Fibroblast of skin of right biceps (primary cell): ENCODE data around the gene BMAL1.

Experiments used
- DNase-seq: peaks from one replicate; pipeline ENCODE4 v3.0.0-alpha.2; 2013

BMAL1 gene

DNA sequence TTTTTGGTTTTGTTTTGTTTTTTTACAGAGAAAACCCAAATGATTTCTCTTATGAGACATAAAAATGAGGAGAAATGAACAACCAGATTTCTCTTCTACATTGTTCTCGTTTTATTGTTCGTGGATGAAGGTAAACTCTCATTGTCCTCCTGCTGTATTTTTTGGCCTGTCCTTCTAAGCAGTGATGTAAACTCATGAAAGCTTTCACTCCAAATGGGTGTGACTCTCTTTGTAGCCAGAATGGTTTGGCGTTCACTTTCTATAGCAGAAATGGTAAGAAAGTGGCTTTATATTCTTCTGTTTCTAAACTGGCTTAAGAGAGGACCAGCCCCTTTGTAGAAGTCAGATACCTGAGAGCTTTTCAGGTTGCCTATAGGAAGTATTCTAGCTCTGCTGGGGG, 15.5 kb upstream of the BMAL1 start:
- no peak for DNase-seq

DNA sequence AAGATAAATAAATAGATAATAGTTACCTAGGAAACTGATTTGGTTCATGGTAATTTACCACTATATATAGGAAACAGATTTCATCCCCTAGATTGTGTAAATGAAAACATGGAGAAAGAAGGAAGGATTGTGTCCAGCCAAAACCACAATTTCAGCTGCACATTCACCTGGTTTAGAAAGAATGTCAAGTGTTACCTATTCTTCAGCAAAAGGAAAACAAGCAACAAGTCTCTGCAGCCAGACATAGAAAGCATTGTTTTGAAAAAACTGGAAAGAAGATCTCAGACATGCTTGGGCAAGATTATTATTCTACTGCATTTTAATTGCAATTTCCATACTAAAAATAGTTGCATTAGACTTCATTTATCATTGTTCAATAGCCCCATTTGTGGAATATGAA, 8.8 kb upstream of the BMAL1 start:
- DNase-seq = no peak

DNA sequence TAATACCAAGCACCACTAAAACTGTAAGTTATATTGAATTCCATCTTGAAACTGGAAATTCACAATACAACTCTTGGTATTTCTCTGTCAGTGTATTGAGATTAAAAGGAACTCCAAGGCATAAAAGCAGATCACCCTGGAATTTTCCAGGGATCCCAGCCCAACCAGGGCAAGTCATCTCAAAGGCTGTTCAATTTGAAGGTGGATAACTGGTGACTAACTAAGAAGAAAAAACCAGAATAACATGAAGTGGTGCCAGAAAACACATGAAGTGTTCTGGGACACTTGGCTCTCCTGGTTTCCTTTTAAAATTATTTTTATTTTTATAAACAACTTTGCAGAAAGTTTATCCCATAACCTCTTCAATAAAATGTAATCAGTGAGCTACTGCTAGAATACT, 7.8 kb upstream of the BMAL1 start:
- peak; percentile 48 for DNase-seq

DNA sequence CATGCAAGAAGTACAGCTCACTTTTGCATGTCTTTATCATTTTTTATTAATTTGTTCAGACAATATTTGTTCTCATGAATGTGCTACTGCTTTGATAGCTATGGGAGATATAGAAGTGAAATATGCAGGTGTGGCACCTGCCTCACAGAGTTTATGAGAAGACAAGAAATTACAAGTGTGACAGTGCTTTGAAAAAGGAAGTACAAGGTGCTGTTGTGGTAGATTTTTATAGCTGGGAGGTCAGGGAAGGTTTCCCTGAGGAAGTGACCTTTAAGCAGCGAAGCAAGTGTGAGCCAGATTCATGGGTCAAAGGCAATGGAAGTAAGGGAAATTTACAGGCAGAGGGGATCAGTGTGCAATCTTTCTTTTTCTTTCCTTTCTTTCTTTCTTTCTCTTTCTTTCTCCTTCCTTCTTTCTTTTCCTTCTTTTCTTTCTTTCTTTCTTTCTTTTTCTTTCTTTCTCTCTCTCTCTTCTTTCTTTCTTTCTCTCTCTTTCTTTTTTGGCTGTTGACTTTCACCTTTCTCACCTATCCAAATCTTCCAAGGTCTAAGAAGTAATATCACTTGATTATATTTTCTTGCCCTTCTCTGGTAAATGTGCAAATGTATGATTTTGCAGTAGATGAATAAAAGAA, 6.4 kb upstream of the BMAL1 start:
- DNase-seq = no peak

DNA sequence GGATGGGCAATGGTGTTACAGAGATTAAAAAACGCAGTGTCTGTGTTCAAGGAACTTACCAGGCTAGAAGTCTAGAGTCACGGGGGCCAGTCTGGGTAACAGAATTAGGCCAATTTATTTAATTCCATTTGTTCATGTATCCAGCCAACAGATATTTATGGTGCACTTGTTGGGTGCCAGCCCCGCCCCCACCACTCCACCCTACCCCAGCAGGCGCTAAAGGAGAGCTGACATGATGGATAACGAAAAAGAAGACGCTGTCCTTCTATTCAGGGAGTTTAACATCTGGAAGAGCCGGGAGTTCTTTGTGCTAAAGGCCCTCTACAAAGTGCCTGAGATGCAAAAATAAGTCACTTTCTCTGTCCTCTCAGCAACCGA, 1.1 kb upstream of the BMAL1 start:
- DNase-seq = no peak

DNA sequence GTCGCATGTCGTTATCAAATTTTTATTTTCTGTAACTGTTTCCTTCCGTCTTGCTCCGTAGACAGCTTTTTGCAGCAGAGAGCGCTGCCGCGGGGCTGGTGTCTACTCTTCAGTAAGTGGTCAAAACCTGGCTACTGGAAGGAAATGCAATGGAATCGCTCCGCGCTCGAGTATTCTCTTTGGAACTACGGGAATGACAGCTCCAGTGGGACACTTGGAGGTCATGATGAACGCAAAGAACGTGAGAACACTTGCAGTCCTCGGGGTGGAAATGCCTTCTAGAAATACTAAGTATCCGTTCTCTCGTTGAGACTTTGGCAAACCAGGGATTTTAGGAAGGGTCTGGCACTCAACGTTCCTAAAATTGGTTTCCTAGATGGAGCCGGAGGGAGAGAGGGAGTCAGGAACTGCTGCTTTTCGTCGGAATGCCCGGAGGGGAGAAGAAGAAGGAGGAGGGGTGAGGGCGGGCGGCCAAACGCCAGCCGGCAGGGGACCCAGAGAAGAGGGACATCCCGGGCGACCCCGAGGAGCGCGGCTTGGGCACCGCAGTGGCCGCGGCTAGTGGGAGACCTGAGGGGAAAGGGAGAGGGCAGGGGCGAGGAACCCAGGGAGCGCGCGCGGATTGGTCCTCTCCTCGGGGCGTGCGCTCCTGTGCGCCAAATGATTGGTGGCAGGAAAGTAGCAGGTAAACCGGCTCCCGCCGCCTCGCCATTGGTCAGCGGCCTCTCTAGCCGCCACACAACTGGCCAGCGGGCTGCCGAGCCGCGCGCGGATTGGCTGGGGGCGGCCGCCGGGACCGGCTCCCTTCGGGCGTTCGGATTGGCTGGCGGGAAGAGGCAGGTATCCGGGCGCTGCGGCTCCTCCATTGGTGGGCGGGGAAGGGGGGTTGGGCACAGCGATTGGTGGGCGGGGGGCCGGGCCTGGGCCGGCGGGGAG, 490 bp upstream of the BMAL1 start:
- peak; percentile 99 for DNase-seq

DNA sequence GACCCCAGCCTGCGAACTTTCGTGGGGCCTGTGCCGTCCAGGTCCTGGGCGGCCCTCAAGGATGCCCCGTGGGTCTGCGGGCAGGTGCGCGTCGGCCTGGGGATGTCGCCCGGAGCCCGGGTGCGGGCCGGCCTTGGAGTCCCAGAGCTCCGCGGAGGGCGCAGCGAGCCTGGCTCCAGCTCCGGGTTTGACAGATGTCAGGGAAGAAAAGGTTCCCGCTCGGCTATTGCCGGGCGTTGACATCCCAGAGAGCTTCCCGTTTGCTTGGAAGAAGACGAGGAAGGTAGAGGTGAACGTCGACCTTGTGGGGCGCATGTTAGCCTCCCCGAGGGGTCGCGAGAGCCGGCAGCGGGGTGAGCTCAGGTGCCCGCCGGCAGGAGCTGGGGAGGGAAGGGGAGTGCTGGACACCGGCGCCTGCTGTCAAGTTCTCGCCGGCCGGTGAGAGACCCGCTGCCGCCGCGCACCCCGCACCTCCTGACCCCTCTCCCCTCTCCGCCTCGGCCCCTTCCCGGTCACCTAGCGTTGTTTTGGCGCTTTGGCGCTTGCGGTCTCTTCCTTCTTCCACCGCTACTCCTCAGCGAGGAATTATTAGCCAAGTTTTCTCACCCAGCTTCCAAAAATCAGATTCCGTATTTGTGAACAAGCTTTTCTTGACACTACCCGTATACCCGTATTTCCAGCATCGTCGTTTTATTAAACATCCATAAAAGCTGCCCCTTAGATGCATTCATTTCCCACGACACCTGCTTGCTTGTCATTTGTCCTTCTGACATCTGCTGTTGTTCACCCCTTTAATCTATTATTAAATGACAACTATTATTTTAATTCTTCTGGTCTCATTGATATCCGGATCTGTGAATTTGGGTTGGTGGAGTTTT, 1.3 kb downstream of the BMAL1 start:
- DNase-seq = no peak

DNA sequence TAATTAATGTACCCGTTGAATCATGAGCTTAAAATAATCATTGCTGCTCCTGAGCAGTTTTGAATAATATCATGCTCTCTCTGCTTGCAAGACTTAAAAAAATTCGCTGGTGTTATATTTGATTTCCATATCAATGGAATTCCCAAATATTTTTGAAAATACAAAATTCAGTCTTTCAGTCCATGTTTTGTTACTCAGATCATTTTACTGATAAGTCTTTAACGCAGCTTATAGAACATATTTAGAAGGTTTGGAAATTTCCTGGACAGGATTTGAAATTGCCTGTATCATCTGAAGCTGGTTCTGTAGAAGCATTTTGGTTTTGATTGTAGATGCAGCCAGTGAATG, 1.9 kb downstream of the BMAL1 start:
- no peak for DNase-seq

DNA sequence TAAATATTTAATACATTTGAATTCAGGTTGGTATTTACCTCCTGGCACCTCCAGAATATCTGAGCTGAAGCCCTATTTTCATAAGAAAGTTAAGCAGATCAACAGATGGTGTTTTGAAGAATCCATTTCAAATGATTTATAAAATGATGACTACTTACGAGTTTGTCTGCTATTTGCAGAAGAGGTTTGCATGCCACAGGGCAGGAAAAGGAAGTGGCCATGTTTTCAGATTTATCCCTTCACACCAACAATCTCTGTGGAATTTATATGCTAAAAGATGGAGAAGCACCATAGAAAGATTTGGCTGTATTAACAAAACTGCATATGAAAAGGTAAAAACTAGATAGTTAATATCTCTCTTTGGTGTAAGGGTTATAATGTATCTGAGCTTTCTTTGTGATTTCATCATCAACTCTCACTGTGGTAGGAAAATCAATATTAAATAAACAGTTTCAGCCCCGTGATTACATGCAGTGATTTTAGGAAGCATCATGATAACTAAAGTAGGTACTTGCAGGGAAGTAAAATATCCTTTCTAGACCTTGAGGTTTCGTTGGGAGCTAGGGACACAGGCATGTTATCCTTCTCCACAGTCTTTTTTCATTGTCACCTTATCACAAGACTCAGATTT, 2.6 kb downstream of the BMAL1 start:
- DNase-seq = no peak

DNA sequence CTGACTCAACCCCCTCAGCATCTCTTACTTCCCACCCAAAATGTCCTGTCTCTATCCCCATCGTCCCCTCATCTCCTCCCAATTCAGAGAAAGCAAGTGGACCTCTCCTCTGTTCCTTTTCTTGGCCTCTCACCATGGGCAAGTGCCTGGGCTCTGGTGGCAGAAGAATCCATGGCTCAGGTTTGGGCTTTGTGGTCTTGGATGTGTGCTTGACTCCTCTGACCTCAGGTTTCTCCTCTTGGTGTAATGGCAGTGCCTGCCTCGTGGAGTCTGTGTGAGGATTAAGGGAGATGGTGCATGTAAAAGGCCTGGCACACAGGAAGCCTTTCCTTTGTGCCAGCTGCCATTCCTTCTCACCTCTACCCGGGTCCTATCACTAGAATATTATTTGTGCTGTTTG, 3.2 kb downstream of the BMAL1 start:
- no peak for DNase-seq

DNA sequence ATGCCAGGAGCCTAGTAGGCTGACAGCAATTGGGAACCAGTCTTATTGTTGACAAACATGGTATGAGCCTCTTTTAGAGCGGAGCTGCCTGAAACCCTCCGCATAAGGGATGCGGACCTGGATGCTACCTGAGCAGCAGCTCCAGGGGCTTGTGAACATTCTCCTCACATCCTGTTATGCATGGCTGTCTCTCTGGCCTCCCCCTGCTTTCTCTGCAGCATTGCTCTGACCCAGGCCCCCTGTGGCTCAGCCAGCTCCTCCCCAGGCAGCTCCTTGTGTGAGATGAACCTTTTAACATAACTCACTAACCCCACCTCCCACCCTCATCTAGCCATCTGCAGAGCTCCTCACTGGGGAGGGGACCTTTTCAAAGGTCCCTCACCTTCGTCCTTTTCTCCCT, 6.0 kb downstream of the BMAL1 start:
- DNase-seq = no peak

DNA sequence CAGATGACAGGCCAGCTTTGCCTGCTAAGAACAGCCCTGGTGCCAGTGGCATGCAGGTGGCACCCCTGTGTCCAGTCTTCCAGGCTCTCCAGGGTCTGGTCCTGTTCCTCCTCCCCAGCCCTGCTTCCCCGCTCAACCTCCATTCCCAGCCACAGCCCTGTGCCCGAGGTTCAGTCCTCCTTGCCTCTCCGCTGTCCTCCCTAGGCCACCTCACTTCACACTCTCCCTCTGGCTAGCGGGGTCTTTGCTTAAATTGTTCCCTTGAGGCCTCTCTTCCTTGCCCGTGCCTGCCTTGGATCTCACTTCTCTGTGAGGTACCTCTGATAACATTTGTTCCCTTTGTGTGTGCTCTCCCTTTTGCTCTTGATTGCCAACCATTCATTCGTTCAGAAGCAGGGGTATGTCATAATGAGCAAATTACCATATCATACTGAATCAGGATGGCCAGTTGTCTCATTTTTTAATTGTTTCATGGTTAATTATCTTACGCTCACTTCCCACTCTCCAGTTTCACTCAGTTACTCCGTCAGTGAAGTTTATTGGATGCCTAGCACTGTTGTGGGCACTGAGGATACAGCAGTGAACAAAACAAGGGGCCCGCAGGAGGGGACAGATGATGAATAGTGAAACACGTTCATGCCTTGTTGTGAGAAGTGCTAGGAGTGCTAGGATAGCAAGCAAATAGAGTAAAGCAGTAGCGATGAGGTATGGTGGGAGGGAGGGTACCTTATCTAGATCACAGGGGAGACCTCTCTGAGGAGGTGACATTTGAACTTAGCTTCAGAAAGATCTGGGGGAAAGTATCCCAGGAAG, 7.4 kb downstream of the BMAL1 start:
- no peak for DNase-seq

DNA sequence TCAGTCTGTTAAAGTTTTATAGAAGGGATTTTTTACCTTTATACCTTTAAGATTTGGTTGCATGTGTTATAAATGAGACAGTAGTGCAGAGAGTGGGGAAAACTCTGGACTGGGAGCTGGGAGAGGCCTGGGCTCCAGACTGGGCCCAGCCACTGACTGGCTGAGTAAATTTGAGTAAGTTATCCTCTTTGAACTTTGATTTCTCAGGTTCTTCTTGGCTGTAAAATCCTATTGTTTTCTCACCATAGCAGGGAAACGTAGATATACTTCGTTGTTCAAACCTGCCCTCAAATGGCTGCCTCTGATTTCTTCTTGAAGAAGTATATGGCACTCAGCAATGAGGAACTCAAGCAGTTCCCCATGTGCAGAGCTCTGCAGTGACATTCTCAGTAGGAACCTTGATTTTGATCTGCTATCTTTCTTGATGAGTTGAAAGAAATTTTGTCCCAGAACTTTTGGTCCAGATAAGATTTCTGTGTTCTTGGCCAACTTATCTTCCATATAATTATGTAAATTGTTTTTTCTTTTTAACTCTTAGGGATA, 8.8 kb downstream of the BMAL1 start:
- no peak for DNase-seq

DNA sequence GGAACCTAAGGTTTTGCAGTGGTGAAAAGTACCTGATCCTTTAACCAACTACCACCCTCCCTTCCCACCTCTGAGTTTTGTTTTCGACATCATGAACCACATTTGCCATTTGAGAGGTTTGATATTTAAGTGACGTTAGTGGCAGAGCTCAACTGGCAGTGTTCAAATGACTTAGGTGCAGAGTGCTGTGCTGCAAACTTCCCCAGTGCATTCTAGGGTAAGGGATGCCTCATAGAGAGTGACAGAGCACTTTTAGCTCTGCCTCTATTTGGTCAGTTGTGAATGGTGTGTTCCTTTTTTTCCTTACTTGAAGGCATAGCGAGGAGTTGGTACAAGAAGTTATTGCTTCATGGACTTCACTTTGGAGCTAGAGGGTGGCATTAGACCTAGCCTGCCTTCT, 9.4 kb downstream of the BMAL1 start:
- DNase-seq = no peak

DNA sequence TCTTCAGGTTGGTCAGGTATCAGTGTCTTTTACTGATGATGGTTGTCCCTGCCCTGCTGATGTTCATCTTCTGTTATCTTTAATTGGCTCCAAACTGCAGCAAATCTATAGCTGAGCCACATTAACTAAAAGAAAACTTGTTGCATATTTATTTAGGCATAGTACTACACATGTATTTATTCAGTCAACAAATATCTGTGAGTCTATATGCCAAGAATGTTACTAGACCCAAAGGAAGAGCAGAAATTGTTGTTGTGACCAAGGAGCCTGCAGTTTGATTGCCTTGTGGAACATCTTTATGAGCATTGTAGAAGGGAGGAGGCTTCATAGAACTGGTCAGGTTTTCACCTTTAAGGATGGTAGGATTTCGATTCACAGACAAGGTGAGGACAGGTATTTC, 10.1 kb downstream of the BMAL1 start:
- no peak for DNase-seq

DNA sequence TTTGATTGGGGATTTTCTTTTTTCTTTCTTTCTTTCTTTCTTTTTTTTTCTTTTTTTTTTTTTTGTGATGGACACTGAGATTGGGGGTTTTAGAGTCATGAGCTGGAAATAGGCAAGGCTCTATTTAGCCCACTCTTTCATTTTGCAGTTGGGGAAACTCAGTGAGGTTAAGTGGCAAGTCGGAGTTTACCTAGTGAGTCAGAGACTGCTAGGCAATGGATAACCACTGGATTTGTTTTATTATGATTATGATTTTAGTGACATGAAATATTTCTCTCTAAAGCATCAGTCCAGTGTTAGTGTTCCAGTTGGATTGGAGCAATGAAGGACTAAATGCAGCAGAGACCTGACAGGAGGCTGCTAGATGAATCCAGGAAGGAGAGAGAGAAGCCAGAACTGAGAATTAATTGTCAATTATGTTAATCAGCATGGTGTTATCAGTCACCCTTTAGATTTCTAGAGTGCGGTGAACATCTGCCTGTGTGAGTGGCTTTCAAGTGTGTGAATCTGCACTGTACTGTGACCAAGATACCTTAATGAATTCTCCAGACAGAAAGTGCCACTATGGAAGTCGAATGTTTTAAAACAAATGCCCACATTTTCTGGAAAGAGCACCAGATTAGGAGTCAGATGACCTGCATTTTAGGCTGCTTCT, 10.9 kb downstream of the BMAL1 start:
- DNase-seq = peak; percentile 35

DNA sequence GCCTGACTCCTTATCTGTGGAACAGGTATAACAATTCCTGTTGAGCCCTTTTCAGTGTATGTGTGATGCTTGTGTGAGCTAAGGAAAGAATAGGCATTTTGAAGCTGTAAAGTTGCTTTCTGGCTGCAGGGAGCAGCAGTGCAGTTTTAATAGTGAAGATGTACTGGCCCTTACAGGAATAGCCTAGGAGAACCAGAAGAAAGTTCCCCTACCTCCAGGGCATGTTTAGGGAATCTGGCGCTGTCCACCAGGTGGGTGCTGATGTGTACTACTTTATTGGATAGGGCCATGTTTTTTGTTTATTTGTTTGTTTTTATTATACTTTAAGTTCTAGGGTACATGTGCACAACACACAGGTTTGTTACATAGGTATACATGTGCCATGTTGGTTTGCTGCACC, 11.5 kb downstream of the BMAL1 start:
- DNase-seq = peak; percentile 33

DNA sequence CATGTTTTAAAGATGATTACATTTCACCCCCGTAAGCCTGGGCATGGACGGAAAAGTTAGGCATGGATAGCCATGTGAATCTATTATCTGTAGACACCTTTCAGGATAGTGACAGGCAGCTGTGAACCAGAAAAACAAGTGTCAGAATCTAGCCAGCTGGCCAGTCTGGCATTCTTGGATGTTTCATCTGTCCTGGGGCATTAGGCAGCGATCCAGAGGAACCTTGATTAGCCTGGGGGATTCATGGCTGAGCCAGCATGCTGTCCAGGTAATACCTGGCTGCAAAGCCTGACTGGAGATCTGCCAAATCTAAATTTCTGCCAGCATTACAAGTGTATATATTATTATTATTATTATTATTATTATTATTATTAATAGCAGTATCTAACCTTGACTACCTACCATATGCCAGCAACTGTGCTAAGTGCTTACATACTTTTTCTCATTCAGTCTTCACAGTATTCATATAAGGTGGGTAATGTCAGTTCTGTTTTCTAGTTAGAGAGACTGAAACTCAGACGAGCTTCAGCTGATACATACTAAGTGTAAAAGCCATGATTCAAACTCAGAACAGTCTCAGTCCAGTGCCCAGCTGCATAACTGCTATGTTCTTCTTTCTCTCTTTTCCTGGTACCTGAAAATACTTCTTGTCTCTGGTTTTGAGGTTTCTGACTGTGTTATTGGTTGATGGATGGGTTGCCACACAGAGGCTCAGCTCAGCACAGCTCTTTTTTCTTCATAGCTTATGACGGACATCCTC, 12.8 kb downstream of the BMAL1 start:
- DNase-seq = no peak

DNA sequence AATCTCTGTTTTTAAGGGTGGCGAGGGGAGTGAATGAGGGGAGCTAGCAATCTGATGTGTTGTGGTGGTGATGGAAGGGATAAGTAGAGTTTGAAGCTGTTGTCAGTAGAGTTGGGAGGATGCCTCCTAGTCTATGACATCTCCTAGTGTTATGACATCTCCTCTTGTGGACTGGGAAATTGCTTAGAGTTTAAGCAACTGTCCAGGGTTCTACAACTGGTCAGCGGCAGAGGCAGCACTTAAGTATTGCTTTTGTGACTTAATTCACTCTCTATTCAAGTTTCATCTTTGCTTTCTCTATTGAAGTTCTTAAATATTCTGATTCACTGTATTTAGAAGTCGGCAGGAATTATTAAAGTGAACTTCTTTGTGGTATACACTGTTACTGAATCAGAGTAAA, 13.8 kb downstream of the BMAL1 start:
- DNase-seq = no peak

DNA sequence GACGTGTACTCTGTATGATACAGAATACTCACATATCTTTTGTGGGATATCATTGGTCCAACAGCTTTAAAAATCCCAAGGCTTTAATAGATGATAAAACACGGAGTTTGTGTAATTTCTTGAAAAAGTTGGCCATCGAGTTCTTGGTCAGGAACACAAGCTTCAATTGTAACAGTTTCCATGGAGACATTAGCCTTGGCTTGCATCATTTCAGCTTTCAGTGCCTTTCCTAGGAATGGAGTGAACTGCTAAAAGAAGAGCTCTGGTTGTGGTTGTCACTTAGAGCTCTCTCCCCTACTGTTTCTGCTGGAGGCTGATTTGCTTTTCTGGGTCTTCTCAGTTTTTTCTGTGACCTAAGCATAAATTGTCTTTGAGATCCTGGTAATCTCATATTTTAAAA, 14.2 kb downstream of the BMAL1 start:
- no peak for DNase-seq

DNA sequence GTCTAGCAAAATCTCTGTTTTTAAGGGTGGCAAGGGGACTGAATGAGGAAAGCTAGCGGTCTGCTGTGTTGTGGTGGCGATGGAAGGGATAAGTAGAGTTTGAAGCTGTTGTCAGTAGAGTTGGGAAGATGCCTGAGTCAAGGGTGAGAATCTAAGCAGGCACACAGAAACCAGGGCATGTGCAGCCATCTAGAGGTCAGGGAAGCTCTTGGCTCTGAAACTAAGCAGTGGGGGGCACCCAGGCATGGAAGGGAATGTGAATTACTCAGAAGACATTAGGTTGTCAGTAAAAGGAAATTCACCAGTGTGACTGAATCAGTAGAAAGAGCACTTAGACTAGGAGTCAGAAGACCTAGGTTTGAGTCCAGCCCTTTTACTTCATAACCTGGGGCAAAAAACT, 15.4 kb downstream of the BMAL1 start:
- DNase-seq = no peak
